Measurements from ENCODE around the gene ATP6V0D1. TPM values are rescaled to one million over a fixed set of nuclear protein-coding genes. Genes with fewer than 3 reads are reported as not detected.

Gene ATP6V0D1
- total RNA-seq, 2 donors from 2014 or later, result 20.6 to 42.1 TPM

DNA sequence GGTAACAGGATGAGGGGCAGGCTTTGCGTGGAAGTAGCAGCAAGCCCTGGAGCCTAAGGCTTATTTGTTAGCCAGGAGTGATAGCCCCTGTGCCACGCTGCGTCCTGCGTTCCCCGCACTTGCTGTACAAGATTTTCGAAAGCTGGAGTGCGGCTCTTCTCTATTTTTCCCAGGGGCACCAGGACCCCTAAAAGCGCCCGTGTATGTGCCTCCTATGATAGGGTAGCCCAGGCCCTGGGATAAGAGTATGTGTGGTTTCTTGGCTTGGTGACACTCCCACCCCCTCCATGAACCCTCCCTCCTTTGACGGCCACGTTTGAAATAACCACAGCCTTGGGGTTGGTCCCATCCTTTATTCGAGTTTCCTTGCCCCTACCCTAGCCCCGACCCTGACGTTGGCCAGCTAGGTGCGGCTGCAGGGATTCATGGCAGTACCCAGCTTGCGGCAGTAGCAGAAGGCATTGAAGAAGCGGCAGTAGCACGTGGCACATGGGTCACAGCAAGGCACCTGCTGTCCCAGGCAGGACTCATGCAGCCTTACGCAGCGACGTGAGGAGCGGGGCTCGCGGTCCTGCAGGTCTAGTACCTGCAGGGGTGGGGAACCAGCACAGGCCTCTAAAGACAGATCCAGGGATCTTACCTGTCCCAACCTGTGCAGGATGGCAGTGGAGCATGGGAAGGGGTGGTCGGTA, 1.4 kb upstream of the ATP6V0D1 start:
- Mint-ChIP-seq H3K27me3 (no peaks in the 10 kb centered on the region), H3K36me3 (ENCODE audit: low read depth) (peaks cover 37% of the 10 kb centered on the region), H3K9me3 (no peaks in the 10 kb centered on the region), H3K27ac (peak overlapping the region; percentile 98), H3K4me3 (peak overlapping the region; percentile 97), H3K4me1 (peaks cover 12% of the 10 kb centered on the region)
- ATAC-seq (replicated peaks), result no peak

DNA sequence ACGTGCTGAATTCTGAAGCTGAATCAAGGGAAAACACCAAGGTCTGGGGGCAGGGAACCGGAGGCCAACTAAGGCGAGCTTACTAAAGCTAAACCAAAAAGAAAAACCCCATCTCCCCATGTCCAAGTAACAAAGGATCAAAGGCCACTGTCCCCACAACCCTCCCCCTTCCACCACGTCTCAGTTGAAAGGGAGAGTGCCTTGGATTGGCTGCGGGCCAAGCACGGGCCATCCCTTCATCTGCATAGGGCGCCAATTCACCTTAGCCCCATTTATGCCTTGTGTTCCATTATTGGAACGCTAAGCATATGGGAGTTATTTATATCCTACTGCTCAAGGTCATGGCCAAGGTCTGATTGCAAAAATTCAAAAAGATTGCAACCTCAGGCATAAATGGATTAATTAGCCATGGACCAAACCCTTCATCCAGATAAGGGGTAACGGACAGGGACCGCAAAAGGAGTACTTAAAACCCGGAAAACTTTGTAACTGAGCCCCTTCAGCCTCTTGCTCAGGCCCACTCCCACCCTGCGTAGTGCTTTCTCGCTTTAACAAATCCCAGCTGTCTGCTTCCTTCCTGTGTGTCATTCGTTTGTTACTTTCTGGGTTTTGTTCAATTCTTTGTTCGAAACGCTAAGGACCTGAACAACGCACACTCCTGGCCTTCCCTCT, 740 bp upstream of the ATP6V0D1 start:
- Mint-ChIP-seq H3K4me1 (peaks cover 12% of the 10 kb centered on the region), H3K36me3 (ENCODE audit: low read depth) (peaks cover 37% of the 10 kb centered on the region), H3K4me3 (peak overlapping the region; percentile 97), H3K27ac (peak overlapping the region; percentile 98), H3K9me3 (no peaks in the 10 kb centered on the region), H3K27me3 (no peaks in the 10 kb centered on the region)
- ATAC-seq (replicated peaks), result peak; percentile 35

DNA sequence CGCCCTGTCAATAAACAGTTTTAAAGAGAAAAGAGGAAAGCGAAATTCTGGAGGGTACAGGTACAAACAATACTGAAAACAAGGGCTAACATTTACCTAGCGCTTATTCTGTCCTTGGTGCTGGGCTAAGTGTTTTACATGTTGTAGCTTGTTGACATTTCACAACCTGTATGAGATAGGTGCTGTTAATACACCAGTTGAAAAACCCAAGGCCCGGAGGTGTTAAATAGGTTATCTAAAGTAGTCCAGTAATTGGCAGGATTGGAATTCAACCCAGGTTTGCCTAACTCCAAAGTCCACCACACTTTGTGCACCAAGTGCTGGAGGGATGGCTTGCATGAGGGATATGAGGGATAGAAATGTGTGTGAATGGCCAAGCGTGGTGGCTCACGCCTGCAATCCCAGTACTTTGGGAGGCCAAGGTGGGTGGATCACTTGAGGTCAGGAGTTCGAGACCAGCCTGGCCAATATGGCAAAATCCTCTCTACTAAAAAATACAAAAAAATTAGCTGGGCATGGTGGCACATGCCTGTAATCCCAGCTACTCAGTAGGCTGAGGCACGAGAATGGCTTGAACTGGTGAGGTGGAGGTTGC, 2.9 kb downstream of the ATP6V0D1 start:
- ATAC-seq (replicated peaks), result no peak
- Mint-ChIP-seq H3K4me1 (peaks cover 22% of the 10 kb centered on the region), H3K9me3 (no peaks in the 10 kb centered on the region), H3K27ac (peak overlapping the region; percentile 58), H3K36me3 (ENCODE audit: low read depth) (peaks cover 22% of the 10 kb centered on the region), H3K4me3 (no peak overlapping the region), H3K27me3 (no peaks in the 10 kb centered on the region)

- Mint-ChIP-seq H3K27ac (peak overlapping the region; percentile 61), H3K9me3 (no peaks in the 10 kb centered on the region), H3K4me3 (no peak overlapping the region), H3K4me1 (peaks cover 30% of the 10 kb centered on the region), H3K36me3 (ENCODE audit: low read depth) (peaks cover 7% of the 10 kb centered on the region), H3K27me3 (no peaks in the 10 kb centered on the region)
- ATAC-seq (replicated peaks), result no peak
These were observed 6.2 kb downstream of the ATP6V0D1 start for GRCh38 chr16:67474551-67475455.

DNA sequence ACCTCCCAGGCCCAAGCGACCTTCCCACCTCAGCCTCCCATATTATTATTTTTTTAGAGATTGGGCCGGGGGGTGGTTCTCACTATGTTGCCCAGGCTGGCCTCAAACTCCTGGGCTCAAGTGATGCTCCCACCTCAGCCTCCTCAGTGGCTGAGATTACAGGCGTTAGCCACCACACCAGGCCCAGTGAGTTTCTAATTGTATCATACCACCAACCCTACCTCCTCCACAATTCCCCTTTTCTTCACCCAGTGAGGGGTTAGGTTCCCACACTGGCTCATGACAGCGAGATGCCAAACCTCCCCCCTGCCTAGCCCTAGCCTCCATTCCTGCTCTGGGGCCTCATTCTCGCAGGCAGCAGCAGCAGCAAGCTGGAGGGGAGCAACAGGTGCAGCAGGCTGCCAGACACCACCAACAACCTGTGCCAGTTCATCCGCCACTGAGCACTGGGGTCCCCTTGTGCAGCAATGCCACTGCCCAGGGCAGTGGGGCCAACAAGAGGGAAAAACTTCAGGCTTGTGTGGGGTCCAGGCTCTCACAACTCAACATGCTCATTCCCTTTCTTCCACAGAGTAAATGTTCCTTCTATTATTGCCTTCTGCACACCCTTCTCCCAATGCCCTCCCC, 9.1 kb downstream of the ATP6V0D1 start:
- peak; percentile 46 for ATAC-seq (replicated peaks)
- H3K27me3 Mint-ChIP-seq, result no peaks in the 10 kb centered on the region
- H3K4me1 Mint-ChIP-seq, result peaks cover 26% of the 10 kb centered on the region
- H3K9me3 Mint-ChIP-seq, result no peaks in the 10 kb centered on the region
- no peak overlapping the region for H3K4me3 Mint-ChIP-seq
- peak overlapping the region; percentile 41 for H3K27ac Mint-ChIP-seq
- H3K36me3 Mint-ChIP-seq (ENCODE audit: low read depth), result no peaks in the 10 kb centered on the region

- Mint-ChIP-seq H3K9me3 (no peaks in the 10 kb centered on the region), H3K27ac (peak overlapping the region; percentile 67), H3K27me3 (no peaks in the 10 kb centered on the region), H3K4me3 (no peak overlapping the region), H3K4me1 (peaks cover 26% of the 10 kb centered on the region), H3K36me3 (ENCODE audit: low read depth) (no peaks in the 10 kb centered on the region)
- ATAC-seq (replicated peaks), result no peak
These were observed 10.6 kb downstream of the ATP6V0D1 start for GRCh38 chr16:67470359-67470758.

GRCh38 chr16:67468731-67469130, 12.2 kb downstream of the ATP6V0D1 start:
- Mint-ChIP-seq H3K27me3 (no peaks in the 10 kb centered on the region), H3K9me3 (no peaks in the 10 kb centered on the region), H3K36me3 (ENCODE audit: low read depth) (no peaks in the 10 kb centered on the region), H3K4me1 (peaks cover 17% of the 10 kb centered on the region), H3K27ac (peak overlapping the region; percentile 61), H3K4me3 (no peak overlapping the region)
- ATAC-seq (replicated peaks), result no peak

- Mint-ChIP-seq H3K4me1 (peaks cover 5% of the 10 kb centered on the region), H3K4me3 (no peak overlapping the region), H3K27me3 (no peaks in the 10 kb centered on the region), H3K27ac (no peak overlapping the region), H3K36me3 (ENCODE audit: low read depth) (no peaks in the 10 kb centered on the region), H3K9me3 (no peaks in the 10 kb centered on the region)
- no peak for ATAC-seq (replicated peaks)
These were observed 14.4 kb downstream of the ATP6V0D1 start for GRCh38 chr16:67466581-67466980.

DNA sequence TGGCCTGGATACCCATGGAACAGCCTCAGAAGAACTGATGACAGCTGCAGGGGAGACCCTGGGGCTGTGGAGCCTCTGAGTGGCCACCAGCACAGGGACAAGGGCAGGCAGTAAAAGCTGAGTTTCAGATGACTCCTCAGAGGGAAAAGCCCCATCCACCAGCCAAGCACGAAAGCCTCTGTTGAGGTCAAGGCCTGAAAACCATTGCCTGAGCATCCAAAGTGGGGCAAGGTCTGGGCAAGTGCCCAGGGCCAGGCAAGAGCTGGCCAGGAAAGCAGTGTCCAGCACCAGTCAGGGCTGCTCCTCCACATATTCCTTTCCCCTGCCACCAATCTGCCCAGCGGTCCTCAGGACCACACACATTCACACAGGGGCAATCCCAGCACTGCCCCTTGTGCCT, 16.4 kb downstream of the ATP6V0D1 start:
- Mint-ChIP-seq H3K27ac (no peak overlapping the region), H3K4me1 (peaks cover 3% of the 10 kb centered on the region), H3K4me3 (no peak overlapping the region), H3K27me3 (no peaks in the 10 kb centered on the region), H3K36me3 (ENCODE audit: low read depth) (no peaks in the 10 kb centered on the region), H3K9me3 (no peaks in the 10 kb centered on the region)
- no peak for ATAC-seq (replicated peaks)

DNA sequence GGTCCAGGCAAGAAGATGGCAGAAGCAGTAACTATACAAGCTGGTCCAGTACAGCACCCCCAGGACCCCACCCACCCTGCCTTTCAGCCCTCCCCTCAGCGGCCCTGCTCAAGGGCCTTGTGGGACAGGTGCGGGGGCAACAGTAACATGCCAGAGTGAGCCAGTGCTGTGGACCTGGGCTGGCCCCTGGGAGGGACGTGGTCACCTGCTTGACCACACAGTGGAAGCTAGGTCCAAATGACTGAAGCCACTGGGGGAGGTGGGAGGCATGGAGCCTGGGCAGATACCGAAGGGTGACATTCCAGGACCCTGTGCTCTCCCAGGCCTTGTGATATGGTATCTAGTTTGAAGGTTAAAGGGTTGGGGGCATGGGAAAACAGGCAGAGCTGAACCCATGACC, 17.3 kb downstream of the ATP6V0D1 start:
- no peak overlapping the region for H3K4me3 Mint-ChIP-seq
- H3K27me3 Mint-ChIP-seq, result no peaks in the 10 kb centered on the region
- H3K36me3 Mint-ChIP-seq (ENCODE audit: low read depth), result no peaks in the 10 kb centered on the region
- H3K9me3 Mint-ChIP-seq, result no peaks in the 10 kb centered on the region
- peak overlapping the region; percentile 51 for H3K27ac Mint-ChIP-seq
- H3K4me1 Mint-ChIP-seq, result peaks cover 3% of the 10 kb centered on the region
- ATAC-seq (replicated peaks), result no peak

DNA sequence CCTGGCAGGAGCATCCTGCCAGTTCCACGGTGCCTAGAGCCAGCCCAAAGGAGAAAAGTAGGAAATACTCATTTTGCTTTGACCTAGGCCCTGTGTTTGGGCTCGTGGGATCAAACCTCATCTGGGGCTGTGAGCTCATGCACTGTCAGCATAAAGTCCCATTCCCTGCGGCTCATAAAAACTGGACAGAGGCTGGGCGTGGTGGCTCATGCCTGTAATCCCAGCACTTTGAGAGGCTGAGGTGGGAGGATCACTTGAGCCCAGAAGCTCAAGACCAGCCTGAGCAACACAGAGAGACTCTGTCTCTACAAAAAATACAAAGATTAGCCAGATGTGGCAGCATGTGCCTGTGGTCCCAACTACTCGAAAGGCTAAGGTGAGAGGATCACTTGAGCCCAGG, 17.9 kb downstream of the ATP6V0D1 start:
- H3K9me3 Mint-ChIP-seq, result no peaks in the 10 kb centered on the region

DNA sequence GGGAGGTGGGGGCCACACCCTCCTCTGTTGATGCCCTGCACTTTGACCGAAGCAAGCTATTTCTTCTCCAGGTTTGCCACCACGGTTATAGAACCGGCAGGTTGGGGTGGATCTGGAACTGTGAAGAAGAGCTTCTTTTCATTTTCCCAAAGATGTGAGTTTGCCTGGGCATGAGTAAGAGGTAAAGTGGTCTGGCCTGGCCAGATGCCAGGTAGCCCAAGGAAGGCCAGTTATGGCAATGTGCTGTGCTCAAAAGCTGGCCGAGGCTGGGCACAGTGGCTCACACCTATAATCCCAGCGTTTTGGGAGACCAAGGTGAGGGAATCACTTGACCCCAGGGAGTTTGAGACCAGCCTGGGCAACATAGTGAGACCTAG, 18.7 kb downstream of the ATP6V0D1 start:
- Mint-ChIP-seq H3K27me3 (no peaks in the 10 kb centered on the region), H3K9me3 (no peaks in the 10 kb centered on the region), H3K4me3 (no peak overlapping the region), H3K4me1 (peaks cover 3% of the 10 kb centered on the region), H3K36me3 (ENCODE audit: low read depth) (no peaks in the 10 kb centered on the region), H3K27ac (peak overlapping the region; percentile 33)
- no peak for ATAC-seq (replicated peaks)

More for the DNA sequence above, 17.9 kb downstream of the ATP6V0D1 start:
- ATAC-seq (replicated peaks), result no peak
- Mint-ChIP-seq H3K36me3 (ENCODE audit: low read depth) (no peaks in the 10 kb centered on the region), H3K27me3 (no peaks in the 10 kb centered on the region), H3K4me1 (peaks cover 3% of the 10 kb centered on the region), H3K4me3 (no peak overlapping the region), H3K27ac (peak overlapping the region; percentile 51)

DNA sequence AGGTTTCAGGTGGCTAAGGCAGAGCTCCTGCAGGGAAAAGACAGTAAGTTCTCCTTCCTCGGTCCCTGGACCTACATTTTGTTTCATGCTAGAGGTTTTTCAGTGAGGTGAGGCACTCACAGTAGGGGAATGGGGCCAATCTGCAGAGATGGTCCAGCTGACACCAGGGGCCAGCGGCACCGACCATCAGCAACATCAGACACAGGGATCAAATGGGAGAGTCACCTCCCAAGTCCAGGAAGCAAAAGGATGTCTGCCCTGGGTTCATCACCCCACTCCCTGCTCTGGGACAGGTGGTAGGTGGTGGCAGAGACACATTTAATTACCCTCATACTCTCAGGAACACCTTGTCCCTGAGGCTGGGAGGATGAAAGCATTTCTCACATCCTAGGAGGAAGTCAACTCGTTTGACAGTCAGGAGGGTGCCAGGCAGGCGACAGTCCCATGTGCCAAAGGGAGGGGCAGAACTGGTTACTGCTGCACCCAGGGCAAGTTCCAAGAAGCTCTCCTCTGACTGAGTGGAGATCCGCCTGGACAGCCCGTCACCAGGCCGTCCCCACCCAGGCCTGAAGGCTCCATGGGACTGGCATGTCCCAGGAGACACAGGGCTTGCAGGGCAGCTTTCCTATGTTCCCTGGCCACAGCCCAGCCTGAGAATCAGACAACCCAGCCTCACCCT, 19.2 kb downstream of the ATP6V0D1 start:
- Mint-ChIP-seq H3K4me1 (peaks cover 8% of the 10 kb centered on the region), H3K27ac (no peak overlapping the region), H3K9me3 (no peaks in the 10 kb centered on the region), H3K36me3 (ENCODE audit: low read depth) (no peaks in the 10 kb centered on the region), H3K27me3 (no peaks in the 10 kb centered on the region), H3K4me3 (no peak overlapping the region)
- ATAC-seq (replicated peaks), result no peak
